SHP77 (cell line): ENCODE measurements around the gene IKBIP.
"Not testable (repeated sequence)": the region's sequence is repeated elsewhere in the genome, so short reads cannot be mapped to it uniquely, and the experiment has no call there.

Experiments
- DNase-seq, 2 experiments: peaks; one replicate each; lab custom pipeline; 2025; lab: John Stamatoyannopoulos, UW

IKBIP gene

GRCh38 chr12:98576795-98577194 lies 67.8 kb downstream of the IKBIP start:
- DNase-seq = not testable (repeated sequence)

DNA sequence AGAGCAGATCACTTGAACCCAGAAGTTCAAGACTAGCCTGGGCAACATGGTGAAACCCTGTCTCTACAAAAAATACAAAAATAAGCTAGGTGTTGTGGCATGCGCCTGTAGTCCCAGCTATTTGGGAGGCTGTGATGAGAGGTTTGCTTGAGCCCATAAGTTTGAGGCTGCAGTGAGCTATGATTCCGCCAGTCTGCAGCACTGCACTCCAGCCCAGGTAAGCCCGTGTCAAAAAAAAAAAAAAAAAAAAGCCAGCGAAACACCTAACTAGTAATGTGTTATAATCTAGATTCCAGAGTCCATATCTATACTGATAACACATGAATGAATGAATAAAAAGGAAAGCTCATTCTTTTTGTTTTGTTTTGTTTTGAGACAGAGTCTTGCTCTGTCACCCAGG lies 69.6 kb downstream of the IKBIP start:
- no peak for DNase-seq
